A204.1 (cell line): ENCODE results near the gene GLS.
"Not testable (repeated sequence)": the region's sequence is repeated elsewhere in the genome, so short reads cannot be mapped to it uniquely, and the experiment has no call there.

ENCODE experiments used
- FAIRE-seq: peaks from 2 replicates; lab custom pipeline; 2012; peaks lifted over from hg19 to GRCh38; lab: Jason Lieb, UNC

GLS gene

GRCh38 chr2:190856985-190857384 lies 23.6 kb upstream of the GLS start:
- no peak for FAIRE-seq

- FAIRE-seq, result no peak
Measured at GRCh38 chr2:190858817-190859216, 21.8 kb upstream of the GLS start.

GRCh38 chr2:190859347-190860297 lies 21.0 kb upstream of the GLS start:
- no peak for FAIRE-seq

GRCh38 chr2:190860985-190861680 lies 19.5 kb upstream of the GLS start:
- FAIRE-seq, result no peak

- FAIRE-seq, result not testable (repeated sequence)
Measured at GRCh38 chr2:190862128-190862527, 18.5 kb upstream of the GLS start.

GRCh38 chr2:190862571-190862991 lies 18.0 kb upstream of the GLS start:
- no peak for FAIRE-seq

GRCh38 chr2:190863946-190864345 lies 16.7 kb upstream of the GLS start:
- no peak for FAIRE-seq

GRCh38 chr2:190864375-190864774 lies 16.2 kb upstream of the GLS start:
- no peak for FAIRE-seq

- FAIRE-seq, result no peak
Measured at GRCh38 chr2:190867212-190867611, 13.4 kb upstream of the GLS start.

- no peak for FAIRE-seq
Measured at GRCh38 chr2:190867832-190868231, 12.8 kb upstream of the GLS start.

GRCh38 chr2:190869721-190870120 lies 10.9 kb upstream of the GLS start:
- no peak for FAIRE-seq

GRCh38 chr2:190873451-190873850 lies 7.2 kb upstream of the GLS start:
- FAIRE-seq, result not testable (repeated sequence)

GRCh38 chr2:190875891-190876290 lies 4.7 kb upstream of the GLS start:
- FAIRE-seq, result no peak

- FAIRE-seq, result no peak
Measured at GRCh38 chr2:190876631-190877030, 4.0 kb upstream of the GLS start.

GRCh38 chr2:190877436-190877835 lies 3.2 kb upstream of the GLS start:
- FAIRE-seq, result no peak

GRCh38 chr2:190879474-190880377 lies 895 bp upstream of the GLS start:
- no peak for FAIRE-seq

GRCh38 chr2:190881084-190881597 lies 520 bp downstream of the GLS start:
- FAIRE-seq, result no peak

- FAIRE-seq, result no peak
Measured at GRCh38 chr2:190881598-190882410, 1.2 kb downstream of the GLS start.

GRCh38 chr2:190882411-190882766 lies 1.8 kb downstream of the GLS start:
- FAIRE-seq, result no peak

GRCh38 chr2:190882856-190883582 lies 2.4 kb downstream of the GLS start:
- FAIRE-seq, result no peak

- FAIRE-seq, result not testable (repeated sequence)
Measured at GRCh38 chr2:190885844-190886243, 5.2 kb downstream of the GLS start.
